Measurements from ENCODE around the gene CLEC16A.

Gene CLEC16A

DNA sequence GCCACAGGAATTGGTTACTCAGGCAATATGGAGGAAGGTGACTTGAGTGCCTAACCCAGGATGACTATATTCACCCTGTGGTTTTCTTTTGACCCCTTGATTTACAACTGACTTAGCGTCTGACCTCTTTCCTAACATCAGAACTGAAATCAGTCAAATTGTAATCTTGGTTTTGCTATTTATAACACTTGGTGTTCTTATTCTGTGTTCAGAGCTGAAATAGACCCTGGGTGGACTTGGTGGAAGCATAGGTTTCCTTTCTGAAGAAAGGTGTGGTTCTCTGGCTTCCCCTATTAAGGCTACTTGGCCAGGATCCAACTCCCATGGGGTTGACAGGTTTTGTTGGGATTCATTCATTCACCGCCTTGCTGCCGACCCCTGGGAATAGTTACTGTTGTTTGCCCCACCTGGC lies 80.8 kb downstream of the CLEC16A start:
- DNase-seq, result no peak
- Histone ChIP-seq H3K4me1 (ENCODE audit: insufficient read depth, low read length) (no peaks in the 10 kb centered on the region), H2AFZ (ENCODE audit: low read depth, low read length) (no peak overlapping the region), H3K79me2 (ENCODE audit: insufficient read depth, low read length) (no peaks in the 10 kb centered on the region), H3K9me3 (ENCODE audit: insufficient read depth, low read length, severe bottlenecking) (peaks cover 24% of the 10 kb centered on the region), H3K4me2 (ENCODE audit: insufficient read depth, low read length) (no peak overlapping the region), H3K27me3 (ENCODE audit: insufficient read depth, low read length, poor library complexity) (no peaks in the 10 kb centered on the region), H4K20me1 (ENCODE audit: insufficient read depth, low read length) (no peaks in the 10 kb centered on the region), H3K36me3 (ENCODE audit: insufficient read depth, low read length) (peaks cover 61% of the 10 kb centered on the region), H3K9ac (ENCODE audit: low read depth, low read length) (no peak overlapping the region), H3K4me3 (ENCODE audit: low read depth in 1 of 2, low read length in 2 of 2) (no peak overlapping the region), H3K27ac (ENCODE audit: low read length) (no peak overlapping the region)
- ATAC-seq (ENCODE audit: insufficient read depth, low read depth), result no peak
- TF ChIP-seq, protein P1, sequence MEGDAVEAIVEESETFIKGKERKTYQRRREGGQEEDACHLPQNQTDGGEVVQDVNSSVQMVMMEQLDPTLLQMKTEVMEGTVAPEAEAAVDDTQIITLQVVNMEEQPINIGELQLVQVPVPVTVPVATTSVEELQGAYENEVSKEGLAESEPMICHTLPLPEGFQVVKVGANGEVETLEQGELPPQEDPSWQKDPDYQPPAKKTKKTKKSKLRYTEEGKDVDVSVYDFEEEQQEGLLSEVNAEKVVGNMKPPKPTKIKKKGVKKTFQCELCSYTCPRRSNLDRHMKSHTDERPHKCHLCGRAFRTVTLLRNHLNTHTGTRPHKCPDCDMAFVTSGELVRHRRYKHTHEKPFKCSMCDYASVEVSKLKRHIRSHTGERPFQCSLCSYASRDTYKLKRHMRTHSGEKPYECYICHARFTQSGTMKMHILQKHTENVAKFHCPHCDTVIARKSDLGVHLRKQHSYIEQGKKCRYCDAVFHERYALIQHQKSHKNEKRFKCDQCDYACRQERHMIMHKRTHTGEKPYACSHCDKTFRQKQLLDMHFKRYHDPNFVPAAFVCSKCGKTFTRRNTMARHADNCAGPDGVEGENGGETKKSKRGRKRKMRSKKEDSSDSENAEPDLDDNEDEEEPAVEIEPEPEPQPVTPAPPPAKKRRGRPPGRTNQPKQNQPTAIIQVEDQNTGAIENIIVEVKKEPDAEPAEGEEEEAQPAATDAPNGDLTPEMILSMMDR (IDR thresholded peaks at IDR 0.05; ENCODE audit: borderline replicate concordance, extremely low read depth, low read length, poor library complexity, severe bottlenecking), result no peak
- TF ChIP-seq EZH2 (IDR thresholded peaks at IDR 0.05; ENCODE audit: borderline replicate concordance, low read depth, low read length, severe bottlenecking), result no peak

DNA sequence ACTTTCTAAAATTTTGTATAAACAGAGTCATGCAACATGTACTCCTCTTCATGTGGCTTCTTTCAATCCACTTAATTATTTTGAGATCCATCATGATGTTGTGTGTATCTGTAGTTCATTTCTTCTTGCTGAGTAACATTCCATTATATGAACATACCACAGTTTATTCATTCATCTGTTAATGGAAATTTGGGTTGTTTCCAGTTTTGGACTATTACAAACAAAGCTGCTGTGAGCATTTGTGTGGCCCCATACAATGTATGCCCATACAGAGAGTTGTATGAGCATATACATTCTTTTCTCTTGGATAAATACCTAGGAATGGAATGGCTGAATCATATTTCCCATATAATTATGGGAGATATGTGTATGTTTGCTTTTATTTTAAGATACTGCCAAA lies 85.6 kb downstream of the CLEC16A start:
- no peak overlapping the region for H3K4me2 ChIP-seq (ENCODE audit: insufficient read depth, low read length)
- TF ChIP-seq, protein P1 (IDR thresholded peaks at IDR 0.05; ENCODE audit: borderline replicate concordance, extremely low read depth, low read length, poor library complexity, severe bottlenecking), result no peak
- no peak for TF ChIP-seq EZH2 (IDR thresholded peaks at IDR 0.05; ENCODE audit: borderline replicate concordance, low read depth, low read length, severe bottlenecking)
- no peak overlapping the region for H3K9ac ChIP-seq (ENCODE audit: low read depth, low read length)
- H3K4me1 ChIP-seq (ENCODE audit: insufficient read depth, low read length), result no peaks in the 10 kb centered on the region
- peaks cover 19% of the 10 kb centered on the region for H3K9me3 ChIP-seq (ENCODE audit: insufficient read depth, low read length, severe bottlenecking)
- H3K27me3 ChIP-seq (ENCODE audit: insufficient read depth, low read length, poor library complexity), result no peaks in the 10 kb centered on the region
- H3K79me2 ChIP-seq (ENCODE audit: insufficient read depth, low read length), result no peaks in the 10 kb centered on the region
- H3K36me3 ChIP-seq (ENCODE audit: insufficient read depth, low read length), result peaks cover 76% of the 10 kb centered on the region
- no peaks in the 10 kb centered on the region for H4K20me1 ChIP-seq (ENCODE audit: insufficient read depth, low read length)
- ATAC-seq (ENCODE audit: insufficient read depth, low read depth) (no peak), DNase-seq (no peak)
- H3K4me3 ChIP-seq (ENCODE audit: low read depth in 1 of 2, low read length in 2 of 2), result no peak overlapping the region
- no peak overlapping the region for H2AFZ ChIP-seq (ENCODE audit: low read depth, low read length)
- no peak overlapping the region for H3K27ac ChIP-seq (ENCODE audit: low read length)

DNA sequence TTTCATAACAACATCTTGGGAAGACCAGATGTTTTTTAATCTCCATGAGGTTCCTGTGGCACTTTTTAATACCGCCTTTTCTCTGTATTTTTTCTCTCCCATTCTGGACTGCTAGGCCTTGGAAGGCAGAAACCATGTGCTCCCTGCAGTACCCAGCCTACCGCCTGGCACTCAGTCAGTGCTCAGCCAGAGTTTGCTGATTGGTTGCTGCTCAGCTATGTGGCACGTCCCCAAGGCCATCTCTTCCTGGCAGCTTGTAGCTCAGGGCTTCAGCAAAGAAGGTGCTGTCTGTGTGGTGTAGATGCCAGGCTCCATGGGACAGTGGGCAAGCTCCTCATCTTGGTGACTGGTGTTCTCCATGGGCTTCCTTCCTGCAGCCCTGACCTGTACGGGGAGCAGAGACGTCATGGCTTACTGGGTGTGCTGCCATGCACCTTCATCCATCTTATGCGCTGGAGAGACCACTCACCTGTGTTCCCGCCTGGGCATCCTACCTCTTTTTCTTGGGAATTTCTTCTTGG lies 86.7 kb downstream of the CLEC16A start:
- Histone ChIP-seq H3K4me2 (ENCODE audit: insufficient read depth, low read length) (no peak overlapping the region), H2AFZ (ENCODE audit: low read depth, low read length) (no peak overlapping the region), H3K4me3 (ENCODE audit: low read depth in 1 of 2, low read length in 2 of 2) (no peak overlapping the region), H3K27ac (ENCODE audit: low read length) (no peak overlapping the region), H3K27me3 (ENCODE audit: insufficient read depth, low read length, poor library complexity) (no peaks in the 10 kb centered on the region), H3K4me1 (ENCODE audit: insufficient read depth, low read length) (no peaks in the 10 kb centered on the region), H3K36me3 (ENCODE audit: insufficient read depth, low read length) (peaks cover 75% of the 10 kb centered on the region), H3K9me3 (ENCODE audit: insufficient read depth, low read length, severe bottlenecking) (peaks cover 9% of the 10 kb centered on the region), H3K9ac (ENCODE audit: low read depth, low read length) (no peak overlapping the region), H3K79me2 (ENCODE audit: insufficient read depth, low read length) (no peaks in the 10 kb centered on the region), H4K20me1 (ENCODE audit: insufficient read depth, low read length) (no peaks in the 10 kb centered on the region)
- DNase-seq, result no peak
- ATAC-seq (ENCODE audit: insufficient read depth, low read depth), result no peak
- no peak for TF ChIP-seq EZH2 (IDR thresholded peaks at IDR 0.05; ENCODE audit: borderline replicate concordance, low read depth, low read length, severe bottlenecking)
- TF ChIP-seq, protein P1 (IDR thresholded peaks at IDR 0.05; ENCODE audit: borderline replicate concordance, extremely low read depth, low read length, poor library complexity, severe bottlenecking), result no peak
